GM12878 (cell line): Measurements from ENCODE around the gene RAD51B. TPM values are rescaled to one million over a fixed set of nuclear protein-coding genes. Genes with fewer than 3 reads are reported as not detected.

Experiments
- CEBPB ChIP-seq, 2 experiments: fragments of 150-350 bp in 1 of 2; IDR thresholded peaks; 2 replicates each; pipeline ENCODE4 v1.6.1; 2012 to 2014; ENCODE audit warnings: low read depth in 2 of 2, low read length in 2 of 2, borderline replicate concordance in 1 of 2, inconsistent platforms in 1 of 2
- TCF12 ChIP-seq: IDR thresholded peaks from 2 replicates; pipeline ENCODE4 v1.6.1; 2011; ENCODE audit warnings: low read depth, mild to moderate bottlenecking, low read length
- YY1 ChIP-seq: IDR thresholded peaks from 2 replicates; pipeline ENCODE4 v1.6.1; 2011; ENCODE audit warnings: low read depth, mild to moderate bottlenecking, low read length
- ZSCAN29 ChIP-seq: fragments of 450-650 bp; IDR thresholded peaks from 2 replicates; pipeline ENCODE4 v1.6.1; 2017; ENCODE audit warnings: mild to moderate bottlenecking, moderate library complexity
- polyA plus RNA-seq, 11 experiments: library from polyadenylated mRNA; depleted of rRNA in 4 of 11; unstranded in 6 of 11; stranded (reverse) in 5 of 11; fragments of >200 nt; fragmentation: Nextera tagmentation in 4 of 11; fragmentation: Illumina TruSeq in 1 of 11; extraction: Ambion mirVana in 4 of 11; extraction: Trizol in 1 of 11; gene quantifications; 1 replicate in 1 of 11; 2 replicates in 10 of 11; pipeline versions ENCODE4 v1.2.1 to v1.2.3, GENCODE V29; 2011 to 2016; ENCODE audit warnings: inconsistent platforms in 2 of 11, missing spikeins in 2 of 11, low read depth in 1 of 11
- total RNA-seq, 4 experiments: library from RNA; depleted of rRNA in 3 of 4; stranded (reverse); fragments of >200 nt in 3 of 4; fragmentation: Illumina TruSeq in 1 of 4; extraction: Trizol in 1 of 4; gene quantifications; 2 replicates each; pipeline versions ENCODE4 v1.2.1 to v1.2.3, GENCODE V29; 2013 to 2021
- TF ChIP-seq, protein P1 (sequence below): IDR thresholded peaks from 2 replicates; pipeline ENCODE4 v1.6.1; 2012; ENCODE audit warnings: low read depth, low read length, improper control_type of control experiment
- TF ChIP-seq, protein P2 (sequence below): fragments of 450-650 bp; IDR thresholded peaks from 2 replicates; pipeline ENCODE4 v1.6.1; 2017; ENCODE audit warnings: antibody characterized with exemption, mild to moderate bottlenecking, moderate library complexity
- TF ChIP-seq, protein P3 (sequence below): fragments of 450-650 bp; IDR thresholded peaks from 2 replicates; pipeline ENCODE4 v1.6.1; 2017; ENCODE audit warnings: borderline replicate concordance
- TF ChIP-seq, protein P4 (sequence below): fragments of 450-650 bp; formaldehyde crosslinking; IDR thresholded peaks from 2 replicates; pipeline ENCODE4 v1.4.0; 2020; ENCODE audit warnings: mild to moderate bottlenecking, moderate library complexity

The RAD51B gene
- total and polyA plus RNA-seq, 10 of the 15 experiments (the other 5 are each of a cell fraction or from before 2014, with no cell fraction given), result 9.8 to 26.8 (median 21.3) TPM

DNA sequence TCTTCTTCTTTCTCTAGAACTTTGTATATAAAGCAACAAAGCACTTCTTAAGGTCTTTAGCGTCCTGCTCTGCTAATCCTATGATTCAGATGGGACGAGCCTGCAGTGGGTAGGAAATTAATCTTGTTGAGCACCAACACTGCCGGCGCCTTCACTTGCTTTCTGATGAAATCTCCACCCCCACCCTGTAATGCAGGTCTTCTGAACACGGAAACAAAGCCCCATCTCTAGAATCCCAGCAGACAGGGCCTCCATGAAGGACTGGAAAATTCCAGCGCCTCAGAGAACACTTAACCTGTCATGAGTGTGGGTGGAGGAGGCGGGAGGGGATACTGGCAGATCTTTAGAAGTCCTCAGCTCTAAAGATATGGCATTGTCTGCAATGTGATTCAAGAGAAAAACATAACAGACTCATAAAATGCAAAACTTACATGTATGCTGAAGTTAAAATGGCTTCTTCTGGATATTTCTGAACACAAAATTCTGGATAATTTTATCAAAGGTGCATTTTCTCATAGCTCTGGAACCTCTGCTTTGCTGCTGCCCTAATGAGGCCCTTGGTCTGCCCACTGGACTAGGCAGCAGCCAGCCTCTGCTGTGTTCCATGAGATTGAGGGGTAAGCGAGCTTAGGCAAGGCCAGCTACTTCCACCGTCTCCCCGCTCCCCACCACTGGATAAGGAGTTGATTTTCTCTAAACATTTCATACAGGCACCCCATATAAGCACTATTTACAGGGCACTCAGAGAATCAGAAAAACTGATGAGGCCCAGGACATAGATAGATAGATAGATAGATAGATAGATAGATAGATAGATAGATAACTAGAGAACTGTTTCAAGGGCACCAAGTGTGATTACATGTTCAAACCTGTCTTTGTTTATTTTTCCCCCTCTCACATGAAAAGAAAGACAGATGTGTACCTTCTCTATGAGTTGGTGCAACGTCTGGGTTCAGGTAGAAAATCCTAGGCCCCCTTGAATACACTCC, 930.2 kb downstream of the RAD51B start (continued):
- TF ChIP-seq, protein P1, sequence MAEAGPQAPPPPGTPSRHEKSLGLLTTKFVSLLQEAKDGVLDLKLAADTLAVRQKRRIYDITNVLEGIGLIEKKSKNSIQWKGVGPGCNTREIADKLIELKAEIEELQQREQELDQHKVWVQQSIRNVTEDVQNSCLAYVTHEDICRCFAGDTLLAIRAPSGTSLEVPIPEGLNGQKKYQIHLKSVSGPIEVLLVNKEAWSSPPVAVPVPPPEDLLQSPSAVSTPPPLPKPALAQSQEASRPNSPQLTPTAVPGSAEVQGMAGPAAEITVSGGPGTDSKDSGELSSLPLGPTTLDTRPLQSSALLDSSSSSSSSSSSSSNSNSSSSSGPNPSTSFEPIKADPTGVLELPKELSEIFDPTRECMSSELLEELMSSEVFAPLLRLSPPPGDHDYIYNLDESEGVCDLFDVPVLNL, result no peak
- TF ChIP-seq YY1, result no peak
- TF ChIP-seq, protein P2, sequence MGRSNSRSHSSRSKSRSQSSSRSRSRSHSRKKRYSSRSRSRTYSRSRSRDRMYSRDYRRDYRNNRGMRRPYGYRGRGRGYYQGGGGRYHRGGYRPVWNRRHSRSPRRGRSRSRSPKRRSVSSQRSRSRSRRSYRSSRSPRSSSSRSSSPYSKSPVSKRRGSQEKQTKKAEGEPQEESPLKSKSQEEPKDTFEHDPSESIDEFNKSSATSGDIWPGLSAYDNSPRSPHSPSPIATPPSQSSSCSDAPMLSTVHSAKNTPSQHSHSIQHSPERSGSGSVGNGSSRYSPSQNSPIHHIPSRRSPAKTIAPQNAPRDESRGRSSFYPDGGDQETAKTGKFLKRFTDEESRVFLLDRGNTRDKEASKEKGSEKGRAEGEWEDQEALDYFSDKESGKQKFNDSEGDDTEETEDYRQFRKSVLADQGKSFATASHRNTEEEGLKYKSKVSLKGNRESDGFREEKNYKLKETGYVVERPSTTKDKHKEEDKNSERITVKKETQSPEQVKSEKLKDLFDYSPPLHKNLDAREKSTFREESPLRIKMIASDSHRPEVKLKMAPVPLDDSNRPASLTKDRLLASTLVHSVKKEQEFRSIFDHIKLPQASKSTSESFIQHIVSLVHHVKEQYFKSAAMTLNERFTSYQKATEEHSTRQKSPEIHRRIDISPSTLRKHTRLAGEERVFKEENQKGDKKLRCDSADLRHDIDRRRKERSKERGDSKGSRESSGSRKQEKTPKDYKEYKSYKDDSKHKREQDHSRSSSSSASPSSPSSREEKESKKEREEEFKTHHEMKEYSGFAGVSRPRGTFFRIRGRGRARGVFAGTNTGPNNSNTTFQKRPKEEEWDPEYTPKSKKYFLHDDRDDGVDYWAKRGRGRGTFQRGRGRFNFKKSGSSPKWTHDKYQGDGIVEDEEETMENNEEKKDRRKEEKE, result no peak
- TF ChIP-seq CEBPB (IDR thresholded peaks at IDR 0.05; ENCODE audit: borderline replicate concordance in 1 of 2, low read depth in 2 of 2, low read length in 2 of 2), result no peak
- TF ChIP-seq, protein P3, sequence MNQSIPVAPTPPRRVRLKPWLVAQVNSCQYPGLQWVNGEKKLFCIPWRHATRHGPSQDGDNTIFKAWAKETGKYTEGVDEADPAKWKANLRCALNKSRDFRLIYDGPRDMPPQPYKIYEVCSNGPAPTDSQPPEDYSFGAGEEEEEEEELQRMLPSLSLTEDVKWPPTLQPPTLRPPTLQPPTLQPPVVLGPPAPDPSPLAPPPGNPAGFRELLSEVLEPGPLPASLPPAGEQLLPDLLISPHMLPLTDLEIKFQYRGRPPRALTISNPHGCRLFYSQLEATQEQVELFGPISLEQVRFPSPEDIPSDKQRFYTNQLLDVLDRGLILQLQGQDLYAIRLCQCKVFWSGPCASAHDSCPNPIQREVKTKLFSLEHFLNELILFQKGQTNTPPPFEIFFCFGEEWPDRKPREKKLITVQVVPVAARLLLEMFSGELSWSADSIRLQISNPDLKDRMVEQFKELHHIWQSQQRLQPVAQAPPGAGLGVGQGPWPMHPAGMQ, result no peak
- no peak for TF ChIP-seq ZSCAN29
- no peak for TF ChIP-seq TCF12
- TF ChIP-seq, protein P4, sequence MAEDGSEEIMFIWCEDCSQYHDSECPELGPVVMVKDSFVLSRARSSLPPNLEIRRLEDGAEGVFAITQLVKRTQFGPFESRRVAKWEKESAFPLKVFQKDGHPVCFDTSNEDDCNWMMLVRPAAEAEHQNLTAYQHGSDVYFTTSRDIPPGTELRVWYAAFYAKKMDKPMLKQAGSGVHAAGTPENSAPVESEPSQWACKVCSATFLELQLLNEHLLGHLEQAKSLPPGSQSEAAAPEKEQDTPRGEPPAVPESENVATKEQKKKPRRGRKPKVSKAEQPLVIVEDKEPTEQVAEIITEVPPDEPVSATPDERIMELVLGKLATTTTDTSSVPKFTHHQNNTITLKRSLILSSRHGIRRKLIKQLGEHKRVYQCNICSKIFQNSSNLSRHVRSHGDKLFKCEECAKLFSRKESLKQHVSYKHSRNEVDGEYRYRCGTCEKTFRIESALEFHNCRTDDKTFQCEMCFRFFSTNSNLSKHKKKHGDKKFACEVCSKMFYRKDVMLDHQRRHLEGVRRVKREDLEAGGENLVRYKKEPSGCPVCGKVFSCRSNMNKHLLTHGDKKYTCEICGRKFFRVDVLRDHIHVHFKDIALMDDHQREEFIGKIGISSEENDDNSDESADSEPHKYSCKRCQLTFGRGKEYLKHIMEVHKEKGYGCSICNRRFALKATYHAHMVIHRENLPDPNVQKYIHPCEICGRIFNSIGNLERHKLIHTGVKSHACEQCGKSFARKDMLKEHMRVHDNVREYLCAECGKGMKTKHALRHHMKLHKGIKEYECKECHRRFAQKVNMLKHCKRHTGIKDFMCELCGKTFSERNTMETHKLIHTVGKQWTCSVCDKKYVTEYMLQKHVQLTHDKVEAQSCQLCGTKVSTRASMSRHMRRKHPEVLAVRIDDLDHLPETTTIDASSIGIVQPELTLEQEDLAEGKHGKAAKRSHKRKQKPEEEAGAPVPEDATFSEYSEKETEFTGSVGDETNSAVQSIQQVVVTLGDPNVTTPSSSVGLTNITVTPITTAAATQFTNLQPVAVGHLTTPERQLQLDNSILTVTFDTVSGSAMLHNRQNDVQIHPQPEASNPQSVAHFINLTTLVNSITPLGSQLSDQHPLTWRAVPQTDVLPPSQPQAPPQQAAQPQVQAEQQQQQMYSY (CRISPR knock-in tag), result no peak
